Activated T-cell treated with anti-CD3 and anti-CD28 coated beads, Interleukin-2, amount 50 U/mL, for 4 hours (primary cell): ENCODE measurements around the gene GPR156. TPM values are rescaled to one million over a fixed set of nuclear protein-coding genes. Genes with fewer than 3 reads are reported as not detected.
"Not testable (repeated sequence)": the region's sequence is repeated elsewhere in the genome, so short reads cannot be mapped to it uniquely, and the experiment has no call there.

Experiments used
- ATAC-seq, 2 donors: fragments of 200-7000 bp; cut with Tn5 transposase; one replicate each; pipeline ENCODE4 v1.10.0; 2021
- DNase-seq: peaks from one replicate; pipeline ENCODE4 v3.0.0-alpha.2; 2020
- H3K27me3 Mint-ChIP-seq: one replicate; pipeline ENCODE4 v1.8.0; 2021; ENCODE audit warnings: low read depth, mixed read lengths
- H3K36me3 Mint-ChIP-seq: one replicate; pipeline ENCODE4 v1.8.0; 2022; ENCODE audit warnings: mixed read lengths; ENCODE audit not compliant: insufficient read depth
- H3K4me1 Mint-ChIP-seq: one replicate; pipeline ENCODE4 v1.8.0; 2021; ENCODE audit warnings: low read depth, mixed read lengths
- H3K4me3 Mint-ChIP-seq: one replicate; pipeline ENCODE4 v1.8.0; 2021; ENCODE audit warnings: mild to moderate bottlenecking, moderate library complexity, mixed read lengths
- H3K9me3 Mint-ChIP-seq: one replicate; pipeline ENCODE4 v1.8.0; 2021; ENCODE audit warnings: mixed read lengths
- total RNA-seq, 3 donors: library from RNA; stranded (reverse); gene quantifications; one replicate each; pipeline ENCODE4 v1.2.1, GENCODE V29; 2021

GPR156 gene
- total RNA-seq, 3 donors from 2014 or later, result 0.10 to 0.38 (median 0.16) TPM

GRCh38 chr3:120239644-120240043 is 45.4 kb downstream of the GPR156 start:
- ATAC-seq (no peak), DNase-seq (no peak)
- Mint-ChIP-seq H3K9me3 (no peaks in the 10 kb centered on the region), H3K4me1 (no peaks in the 10 kb centered on the region), H3K4me3 (no peak overlapping the region), H3K27me3 (peaks cover 35% of the 10 kb centered on the region), H3K36me3 (no peaks in the 10 kb centered on the region)

- Mint-ChIP-seq H3K4me3 (no peak overlapping the region), H3K27me3 (peaks cover 2% of the 10 kb centered on the region), H3K4me1 (no peaks in the 10 kb centered on the region), H3K9me3 (no peaks in the 10 kb centered on the region), H3K36me3 (no peaks in the 10 kb centered on the region)
- peak in 1 of 2 donors; percentile 18 for ATAC-seq
- DNase-seq, result no peak
Measured at GRCh38 chr3:120227710-120228347, 57.2 kb downstream of the GPR156 start.

- Mint-ChIP-seq H3K27me3 (peaks cover 11% of the 10 kb centered on the region), H3K4me3 (no peak overlapping the region), H3K9me3 (no peaks in the 10 kb centered on the region), H3K4me1 (no peaks in the 10 kb centered on the region), H3K36me3 (no peaks in the 10 kb centered on the region)
- ATAC-seq (no peak), DNase-seq (no peak)
Measured at GRCh38 chr3:120224237-120224636, 60.8 kb downstream of the GPR156 start.

GRCh38 chr3:120218981-120219380 is 66.0 kb downstream of the GPR156 start:
- no peak overlapping the region for H3K4me3 Mint-ChIP-seq
- H3K4me1 Mint-ChIP-seq, result no peaks in the 10 kb centered on the region
- no peaks in the 10 kb centered on the region for H3K9me3 Mint-ChIP-seq
- peaks cover 9% of the 10 kb centered on the region for H3K27me3 Mint-ChIP-seq
- ATAC-seq, result no peak
- DNase-seq, result no peak
- H3K36me3 Mint-ChIP-seq, result no peaks in the 10 kb centered on the region

GRCh38 chr3:120216633-120217032 is 68.4 kb downstream of the GPR156 start:
- not testable (repeated sequence) for DNase-seq, H3K4me1 Mint-ChIP-seq, H3K4me3 Mint-ChIP-seq, H3K9me3 Mint-ChIP-seq, H3K36me3 Mint-ChIP-seq, ATAC-seq, H3K27me3 Mint-ChIP-seq

- ATAC-seq, result no peak
- Mint-ChIP-seq H3K36me3 (no peaks in the 10 kb centered on the region), H3K9me3 (no peaks in the 10 kb centered on the region), H3K4me3 (no peak overlapping the region), H3K27me3 (peaks cover 16% of the 10 kb centered on the region), H3K4me1 (no peaks in the 10 kb centered on the region)
- DNase-seq, result no peak
Measured at GRCh38 chr3:120214176-120214575, 70.8 kb downstream of the GPR156 start.

- Mint-ChIP-seq H3K36me3 (no peaks in the 10 kb centered on the region), H3K27me3 (peaks cover 16% of the 10 kb centered on the region), H3K9me3 (no peaks in the 10 kb centered on the region), H3K4me3 (no peak overlapping the region), H3K4me1 (no peaks in the 10 kb centered on the region)
- DNase-seq, result no peak
- ATAC-seq, result no peak
Measured at GRCh38 chr3:120212505-120212904, 72.5 kb downstream of the GPR156 start.

GRCh38 chr3:120209425-120209824 is 75.6 kb downstream of the GPR156 start:
- H3K4me1 Mint-ChIP-seq, result no peaks in the 10 kb centered on the region

GRCh38 chr3:120204338-120204737 is 80.7 kb downstream of the GPR156 start:
- Mint-ChIP-seq H3K4me3 (no peak overlapping the region), H3K4me1 (no peaks in the 10 kb centered on the region), H3K9me3 (no peaks in the 10 kb centered on the region), H3K36me3 (no peaks in the 10 kb centered on the region), H3K27me3 (peaks cover 3% of the 10 kb centered on the region)
- DNase-seq (no peak), ATAC-seq (no peak)

More at GRCh38 chr3:120209425-120209824, 75.6 kb downstream of the GPR156 start:
- H3K4me3 Mint-ChIP-seq, result no peak overlapping the region
- H3K27me3 Mint-ChIP-seq, result peaks cover 18% of the 10 kb centered on the region
- no peaks in the 10 kb centered on the region for H3K36me3 Mint-ChIP-seq
- DNase-seq, result no peak
- H3K9me3 Mint-ChIP-seq, result no peaks in the 10 kb centered on the region
- ATAC-seq, result no peak

GRCh38 chr3:120203621-120204020 is 81.4 kb downstream of the GPR156 start:
- ATAC-seq, result no peak
- H3K4me3 Mint-ChIP-seq, result no peak overlapping the region
- no peaks in the 10 kb centered on the region for H3K4me1 Mint-ChIP-seq
- no peak for DNase-seq
- no peaks in the 10 kb centered on the region for H3K36me3 Mint-ChIP-seq
- H3K27me3 Mint-ChIP-seq, result peaks cover 2% of the 10 kb centered on the region
- no peaks in the 10 kb centered on the region for H3K9me3 Mint-ChIP-seq

GRCh38 chr3:120203016-120203415 is 82.0 kb downstream of the GPR156 start:
- no peaks in the 10 kb centered on the region for H3K4me1 Mint-ChIP-seq
- H3K9me3 Mint-ChIP-seq, result no peaks in the 10 kb centered on the region
- ATAC-seq, result no peak
- no peaks in the 10 kb centered on the region for H3K36me3 Mint-ChIP-seq
- no peak for DNase-seq
- H3K4me3 Mint-ChIP-seq, result no peak overlapping the region
- H3K27me3 Mint-ChIP-seq, result peaks cover 2% of the 10 kb centered on the region

GRCh38 chr3:120202363-120202762 is 82.7 kb downstream of the GPR156 start:
- no peak for DNase-seq
- peaks cover 1% of the 10 kb centered on the region for H3K27me3 Mint-ChIP-seq
- H3K4me1 Mint-ChIP-seq, result no peaks in the 10 kb centered on the region
- no peaks in the 10 kb centered on the region for H3K9me3 Mint-ChIP-seq
- no peak for ATAC-seq
- no peaks in the 10 kb centered on the region for H3K36me3 Mint-ChIP-seq
- H3K4me3 Mint-ChIP-seq, result no peak overlapping the region

GRCh38 chr3:120200493-120201235 is 84.4 kb downstream of the GPR156 start:
- no peak for DNase-seq
- Mint-ChIP-seq H3K27me3 (no peaks in the 10 kb centered on the region), H3K4me1 (no peaks in the 10 kb centered on the region), H3K9me3 (no peaks in the 10 kb centered on the region), H3K36me3 (no peaks in the 10 kb centered on the region), H3K4me3 (no peak overlapping the region)
- ATAC-seq, result no peak

- Mint-ChIP-seq H3K27me3 (no peaks in the 10 kb centered on the region), H3K4me3 (no peak overlapping the region)
- no peak for DNase-seq
Measured at GRCh38 chr3:120198305-120198878, 86.6 kb downstream of the GPR156 start.

GRCh38 chr3:120196812-120197211 is 88.2 kb downstream of the GPR156 start:
- no peak for ATAC-seq
- H3K9me3 Mint-ChIP-seq, result no peaks in the 10 kb centered on the region

More at GRCh38 chr3:120198305-120198878, 86.6 kb downstream of the GPR156 start:
- ATAC-seq, result no peak
- no peaks in the 10 kb centered on the region for H3K9me3 Mint-ChIP-seq
- no peaks in the 10 kb centered on the region for H3K36me3 Mint-ChIP-seq
- no peaks in the 10 kb centered on the region for H3K4me1 Mint-ChIP-seq

More at GRCh38 chr3:120196812-120197211, 88.2 kb downstream of the GPR156 start:
- Mint-ChIP-seq H3K4me1 (no peaks in the 10 kb centered on the region), H3K36me3 (no peaks in the 10 kb centered on the region), H3K4me3 (no peak overlapping the region), H3K27me3 (no peaks in the 10 kb centered on the region)
- no peak for DNase-seq
